Liver (tissue), 9 donors: ENCODE results near the gene DNAAF5. TPM values are rescaled to one million over a fixed set of nuclear protein-coding genes. Genes with fewer than 3 reads are reported as not detected.

Experiments
- DNase-seq: peaks from one replicate; pipeline ENCODE4 v3.0.0-alpha.2; 2017; ENCODE audit warnings: low spot score
- H3K27ac ChIP-seq, 2 donors: one replicate each; pipeline ENCODE4 v1.7.0; 2013; ENCODE audit warnings: inconsistent platforms in 2 of 2, low read length in 2 of 2, control low read depth in 1 of 2, low read depth in 1 of 2, mild to moderate bottlenecking in 1 of 2
- H3K27me3 ChIP-seq, 4 donors: one replicate each; pipeline versions ENCODE4 v1.6.1 to v1.7.0; 2013; ENCODE audit warnings: low read length in 3 of 4, inconsistent platforms in 1 of 4, mild to moderate bottlenecking in 1 of 4, moderate library complexity in 1 of 4; ENCODE audit not compliant: control insufficient read depth in 4 of 4, insufficient read depth in 4 of 4
- H3K36me3 ChIP-seq, 4 donors: one replicate each; pipeline versions ENCODE4 v1.6.1 to v1.7.0; 2013; ENCODE audit warnings: low read length in 3 of 4, mild to moderate bottlenecking in 3 of 4, low read depth in 1 of 4, moderate library complexity in 1 of 4; ENCODE audit not compliant: control insufficient read depth in 4 of 4, insufficient read depth in 3 of 4
- H3K4me1 ChIP-seq, 4 donors: one replicate each; pipeline versions ENCODE4 v1.6.1 to v1.7.0; 2013; ENCODE audit warnings: low read length in 3 of 4, mild to moderate bottlenecking in 3 of 4, moderate library complexity in 1 of 4; ENCODE audit not compliant: control insufficient read depth in 4 of 4, insufficient read depth in 4 of 4
- H3K4me3 ChIP-seq, 3 donors: one replicate each; pipeline versions ENCODE4 v1.6.1 to v1.7.0; 2013; ENCODE audit warnings: low read length in 3 of 3, control low read depth in 1 of 3, low read depth in 1 of 3, mild to moderate bottlenecking in 1 of 3
- H3K9ac ChIP-seq, 2 donors: one replicate each; pipeline ENCODE4 v1.7.0; 2013; ENCODE audit warnings: low read length in 2 of 2, mild to moderate bottlenecking in 2 of 2, moderate library complexity in 2 of 2, control low read depth in 1 of 2, low read depth in 1 of 2
- H3K9me3 ChIP-seq, 4 donors: one replicate each; pipeline versions ENCODE4 v1.6.1 to v1.7.0; 2013; ENCODE audit warnings: low read length in 3 of 4; ENCODE audit not compliant: control insufficient read depth in 4 of 4
- ATF3 ChIP-seq: IDR thresholded peaks from 2 replicates; pipeline ENCODE4 v1.6.1; 2016; ENCODE audit warnings: antibody characterized with exemption
- CTCF ChIP-seq: fragments of 150-350 bp; IDR thresholded peaks from 2 replicates; pipeline ENCODE4 v1.5.1; 2017; ENCODE audit warnings: improper control_type of control experiment, low read depth, low read length; ENCODE audit not compliant: missing input control
- GABPA ChIP-seq, 2 donors: IDR thresholded peaks in 1 of 2; conservative IDR thresholded peaks in 1 of 2; 2 replicates each; pipeline ENCODE4 v1.6.1; 2016; ENCODE audit warnings: antibody characterized with exemption in 2 of 2, mild to moderate bottlenecking in 1 of 2, moderate library complexity in 1 of 2
- HNF4G ChIP-seq: IDR thresholded peaks from 2 replicates; pipeline ENCODE4 v1.6.1; 2016; ENCODE audit warnings: antibody characterized with exemption
- JUND ChIP-seq, 2 donors: IDR thresholded peaks; 2 replicates each; pipeline ENCODE4 v1.6.1; 2016; ENCODE audit warnings: antibody characterized with exemption in 2 of 2
- RXRA ChIP-seq, 2 donors: IDR thresholded peaks; 2 replicates each; pipeline ENCODE4 v1.6.1; 2017 to 2018; ENCODE audit warnings: antibody characterized with exemption in 2 of 2, mild to moderate bottlenecking in 1 of 2
- SP1 ChIP-seq: IDR thresholded peaks from 2 replicates; pipeline ENCODE4 v1.6.1; 2018; ENCODE audit warnings: antibody characterized with exemption, mild to moderate bottlenecking
- TAF1 ChIP-seq: conservative IDR thresholded peaks from 2 replicates; pipeline ENCODE4 v1.6.1; 2016; ENCODE audit warnings: antibody characterized with exemption, mild to moderate bottlenecking
- YY1 ChIP-seq: IDR thresholded peaks from 2 replicates; pipeline ENCODE4 v1.6.1; 2016; ENCODE audit warnings: antibody characterized with exemption, mild to moderate bottlenecking
- WGBS: extraction: QIAGEN DNeasy Blood & Tissue Kit; methylation state at CpG from one replicate; pipeline ENCODE4 v1.1.7; 2013; 5-methylcytosine and 5-hydroxymethylcytosine counted together
- polyA plus RNA-seq, 2 donors: library from polyadenylated mRNA; stranded (reverse) in 1 of 2; unstranded in 1 of 2; fragments of 200-250 nt in 1 of 2; fragments of >200 nt in 1 of 2; fragmentation: Nextera tagmentation in 1 of 2; extraction: Ambion mirVana in 1 of 2; gene quantifications; one replicate each; pipeline versions ENCODE4 v1.2.1 to v1.2.3, GENCODE V29; 2013 to 2015
- total RNA-seq, 2 donors: library from RNA; depleted of rRNA; stranded (reverse); fragments of >200 nt; gene quantifications; one replicate each; pipeline ENCODE4 v1.2.3, GENCODE V29; 2014
- donor health status: healthy.
- donor health status: healthy.
- donor health status: healthy.
- donor health status: healthy.
- donor health status: healthy.

DNAAF5 gene
- total and polyA plus RNA-seq, 4 donors, result 3.1 to 11.1 (median 9.5) TPM

GRCh38 chr7:676972-677385, 49.5 kb upstream of the DNAAF5 start:
- no peak for DNase-seq

GRCh38 chr7:680411-681127, 45.9 kb upstream of the DNAAF5 start:
- H3K9me3 ChIP-seq, result peaks cover 0 to 4% (median 2%) of the 10 kb centered on the region in 4 donors
- H3K27ac ChIP-seq, result no peak overlapping the region
- no peak overlapping the region for H3K9ac ChIP-seq
- no peaks in the 10 kb centered on the region for H3K4me1 ChIP-seq
- no peak overlapping the region for H3K4me3 ChIP-seq
- WGBS, result 98% methylated on average over 25 of the region's 25 CpGs
- no peak for DNase-seq
- no peaks in the 10 kb centered on the region for H3K27me3 ChIP-seq
- peaks cover 0 to 5% (median 0%) of the 10 kb centered on the region in 4 donors for H3K36me3 ChIP-seq
- TF ChIP-seq TAF1, result no peak
- no peak for TF ChIP-seq JUND (IDR thresholded peaks at IDR 0.05)
- no peak for TF ChIP-seq GABPA (IDR thresholded peaks at IDR 0.05 in 1 of 2, conservative IDR thresholded peaks at IDR 0.05 in 1 of 2)

More at GRCh38 chr7:676972-677385, 49.5 kb upstream of the DNAAF5 start:
- Histone ChIP-seq H3K9me3 (no peaks in the 10 kb centered on the region), H3K27ac (no peak overlapping the region), H3K27me3 (no peaks in the 10 kb centered on the region), H3K4me1 (no peaks in the 10 kb centered on the region), H3K36me3 (peaks cover 0 to 5% (median 0%) of the 10 kb centered on the region in 4 donors), H3K4me3 (no peak overlapping the region), H3K9ac (no peak overlapping the region)
- 97% methylated on average over 23 of the region's 23 CpGs for WGBS
- no peak for TF ChIP-seq HNF4G
- TF ChIP-seq CTCF, result no peak
- TF ChIP-seq RXRA (IDR thresholded peaks at IDR 0.05), result no peak
- TF ChIP-seq SP1, result no peak
- no peak for TF ChIP-seq ATF3

GRCh38 chr7:681551-682307, 44.8 kb upstream of the DNAAF5 start:
- Histone ChIP-seq H3K9ac (no peak overlapping the region), H3K9me3 (peaks cover 1 to 10% (median 4%) of the 10 kb centered on the region in 4 donors), H3K4me3 (no peak overlapping the region), H3K27ac (no peak overlapping the region), H3K27me3 (no peaks in the 10 kb centered on the region), H3K4me1 (no peaks in the 10 kb centered on the region), H3K36me3 (peaks cover 0 to 5% (median under 1%) of the 10 kb centered on the region in 4 donors)
- 96% methylated on average over 13 of the region's 13 CpGs for WGBS
- TF ChIP-seq YY1 (no peak), GABPA (IDR thresholded peaks at IDR 0.05 in 1 of 2, conservative IDR thresholded peaks at IDR 0.05 in 1 of 2) (no peak), SP1 (no peak)
- no peak for DNase-seq
